Adrenal gland (tissue), 5 donors: ENCODE results near the gene LAMB1.

Experiments
- POLR2A ChIP-seq, 2 donors: fragments of 450-650 bp; IDR thresholded peaks; one replicate each; pipeline ENCODE4 v1.6.1; 2017; ENCODE audit warnings: antibody characterized with exemption in 2 of 2, mild to moderate bottlenecking in 2 of 2, moderate library complexity in 1 of 2
- TF ChIP-seq, protein P1 (sequence below), 6 experiments: fragments of 450-650 bp in 4 of 6; fragments of 200-600 bp in 2 of 6; sonication (generic) in 1 of 6; IDR thresholded peaks; 1 replicate in 5 of 6; 2 replicates in 1 of 6; pipeline versions ENCODE4 v1.5.1 to v1.8.0; 2016 to 2021; ENCODE audit warnings: antibody characterized with exemption in 6 of 6, mild to moderate bottlenecking in 2 of 6, moderate library complexity in 1 of 6
- donor health status: DM: no; HTN: no; CAD: no.

DNA sequence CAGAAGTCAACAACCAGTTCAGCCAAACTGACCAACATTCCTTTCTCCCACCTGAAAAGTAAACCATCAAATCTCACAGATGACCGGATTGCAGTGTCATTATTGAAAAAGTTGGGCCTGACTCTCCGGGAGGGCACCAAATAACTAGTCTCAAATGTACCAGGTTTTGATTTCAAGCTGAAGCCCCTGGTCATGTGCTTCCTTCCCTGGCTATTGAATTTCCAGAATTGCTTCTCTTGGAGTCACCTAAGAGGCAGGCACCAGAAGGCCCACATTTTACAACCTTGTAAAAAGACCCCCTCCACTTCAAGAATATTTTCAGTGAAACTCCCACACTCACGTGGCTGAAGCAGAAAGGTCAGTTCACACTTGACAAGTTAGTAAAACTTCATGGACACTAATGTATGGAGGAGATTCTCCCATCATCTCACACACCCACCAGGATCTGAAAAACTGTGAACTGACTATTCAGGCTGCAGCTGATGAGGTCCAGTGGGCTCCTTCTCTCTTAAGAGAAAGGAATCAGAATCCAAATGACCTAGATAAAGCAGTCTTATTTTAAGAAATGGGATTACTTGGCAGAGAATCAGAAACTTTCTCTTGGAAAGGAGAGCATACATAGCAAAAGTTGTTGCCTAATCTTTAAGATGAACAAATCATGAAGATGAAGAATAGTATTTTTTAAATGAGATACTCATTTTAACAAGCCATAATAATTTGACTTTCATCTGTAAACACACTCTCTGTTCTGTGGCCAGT is 58.4 kb downstream of the LAMB1 start:
- TF ChIP-seq, protein P1, sequence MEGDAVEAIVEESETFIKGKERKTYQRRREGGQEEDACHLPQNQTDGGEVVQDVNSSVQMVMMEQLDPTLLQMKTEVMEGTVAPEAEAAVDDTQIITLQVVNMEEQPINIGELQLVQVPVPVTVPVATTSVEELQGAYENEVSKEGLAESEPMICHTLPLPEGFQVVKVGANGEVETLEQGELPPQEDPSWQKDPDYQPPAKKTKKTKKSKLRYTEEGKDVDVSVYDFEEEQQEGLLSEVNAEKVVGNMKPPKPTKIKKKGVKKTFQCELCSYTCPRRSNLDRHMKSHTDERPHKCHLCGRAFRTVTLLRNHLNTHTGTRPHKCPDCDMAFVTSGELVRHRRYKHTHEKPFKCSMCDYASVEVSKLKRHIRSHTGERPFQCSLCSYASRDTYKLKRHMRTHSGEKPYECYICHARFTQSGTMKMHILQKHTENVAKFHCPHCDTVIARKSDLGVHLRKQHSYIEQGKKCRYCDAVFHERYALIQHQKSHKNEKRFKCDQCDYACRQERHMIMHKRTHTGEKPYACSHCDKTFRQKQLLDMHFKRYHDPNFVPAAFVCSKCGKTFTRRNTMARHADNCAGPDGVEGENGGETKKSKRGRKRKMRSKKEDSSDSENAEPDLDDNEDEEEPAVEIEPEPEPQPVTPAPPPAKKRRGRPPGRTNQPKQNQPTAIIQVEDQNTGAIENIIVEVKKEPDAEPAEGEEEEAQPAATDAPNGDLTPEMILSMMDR (IDR thresholded peaks at IDR 0.05) = no peak
- no peak for TF ChIP-seq POLR2A (IDR thresholded peaks at IDR 0.05)
